Keratinocyte (primary cell): ENCODE results near the gene UPF3B. TPM values are rescaled to one million over a fixed set of nuclear protein-coding genes. Genes with fewer than 3 reads are reported as not detected.

Source experiments
- DNase-seq: peaks from one replicate; pipeline ENCODE4 v3.0.0-alpha.2; 2011; ENCODE audit warnings: low read depth, missing footprints, low spot score
- FAIRE-seq: peaks from 2 replicates; lab custom pipeline; 2011; peaks lifted over from hg19 to GRCh38; lab: Jason Lieb, UNC
- H2AFZ ChIP-seq: 2 replicates; pipeline ENCODE4 v1.6.0; 2012; ENCODE audit warnings: low read length, control low read depth, inconsistent platforms; ENCODE audit not compliant: control insufficient read depth
- H3K27ac ChIP-seq: 2 replicates; pipeline ENCODE4 v1.5.1; 2011; ENCODE audit warnings: low read length; ENCODE audit not compliant: control insufficient read depth, insufficient read depth
- H3K27me3 ChIP-seq: 3 replicates; pipeline ENCODE4 v1.6.0; 2011; ENCODE audit warnings: low read length; ENCODE audit not compliant: control insufficient read depth, insufficient read depth; ENCODE audit errors: extremely low read depth
- H3K36me3 ChIP-seq, 2 experiments: 2 replicates in 1 of 2; 3 replicates in 1 of 2; pipeline ENCODE4 v1.5.1; 2011; ENCODE audit warnings: low read length in 2 of 2, mild to moderate bottlenecking in 1 of 2; ENCODE audit not compliant: control insufficient read depth in 2 of 2, insufficient read depth in 2 of 2; ENCODE audit errors: extremely low read depth in 1 of 2
- H3K4me1 ChIP-seq: 3 replicates; pipeline ENCODE4 v1.5.1; 2011; ENCODE audit warnings: low read length; ENCODE audit not compliant: control insufficient read depth, insufficient read depth; ENCODE audit errors: extremely low read depth
- H3K4me2 ChIP-seq: 3 replicates; pipeline ENCODE4 v1.6.0; 2011; ENCODE audit warnings: low read depth, low read length; ENCODE audit not compliant: control insufficient read depth, insufficient read depth; ENCODE audit errors: extremely low read depth
- H3K4me3 ChIP-seq, 3 experiments: fragments of 200-600 bp in 1 of 3; sonication (generic) in 1 of 3; 2 replicates in 2 of 3; 3 replicates in 1 of 3; pipeline ENCODE4 v1.5.1; 2011 to 2016; ENCODE audit warnings: low read length in 3 of 3, mild to moderate bottlenecking in 3 of 3, control low read depth in 2 of 3, inconsistent platforms in 1 of 3, low read depth in 1 of 3, mixed read lengths in 1 of 3, mixed run types in 1 of 3, moderate library complexity in 1 of 3; ENCODE audit not compliant: control insufficient read depth in 2 of 3, insufficient read depth in 2 of 3; ENCODE audit errors: extremely low read depth in 1 of 3
- H3K79me2 ChIP-seq: 2 replicates; pipeline ENCODE4 v1.6.0; 2012; ENCODE audit warnings: low read length; ENCODE audit not compliant: control insufficient read depth, insufficient read depth
- H3K9ac ChIP-seq: 3 replicates; pipeline ENCODE4 v1.6.0; 2011; ENCODE audit warnings: low read length; ENCODE audit not compliant: control insufficient read depth, insufficient read depth; ENCODE audit errors: extremely low read depth
- H3K9me1 ChIP-seq: 3 replicates; pipeline ENCODE4 v1.6.0; 2011; ENCODE audit warnings: low read length; ENCODE audit not compliant: control insufficient read depth, insufficient read depth; ENCODE audit errors: extremely low read depth
- H3K9me3 ChIP-seq: 2 replicates; pipeline ENCODE4 v1.5.1; 2012; ENCODE audit warnings: low read depth, low read length; ENCODE audit not compliant: control insufficient read depth
- H4K20me1 ChIP-seq: 3 replicates; pipeline ENCODE4 v1.6.0; 2011; ENCODE audit warnings: low read length; ENCODE audit not compliant: control insufficient read depth, insufficient read depth; ENCODE audit errors: extremely low read depth
- EZH2 ChIP-seq: IDR thresholded peaks from one replicate; pipeline ENCODE4 v1.6.1; 2012; ENCODE audit warnings: inconsistent platforms, mild to moderate bottlenecking, low read length, moderate library complexity
- dilution Hi-C: fragments of 300-500 bp; cut with MboI; formaldehyde crosslinking; loops from one replicate; pipeline ENCODE4 v1.7.0; 2020; ENCODE audit warnings: low sequenced_read_pairs; ENCODE audit not compliant: extremely low pct_ligation_motif_present
- polyA plus RNA-seq, 5 experiments: library from polyadenylated mRNA; depleted of rRNA in 3 of 5; stranded (reverse) in 3 of 5; stranded (forward) in 1 of 5; unstranded in 1 of 5; fragments of >200 nt; gene quantifications; 1 replicate in 1 of 5; 2 replicates in 3 of 5; 3 replicates in 1 of 5; pipeline versions ENCODE4 v1.2.1 to v1.2.3, GENCODE V29; 2011 to 2012; ENCODE audit warnings: missing spikeins in 2 of 5, low read depth in 1 of 5, low replicate concordance in 1 of 5
- TF ChIP-seq, protein P1 (sequence below), 3 experiments: IDR thresholded peaks in 1 of 3; conservative IDR thresholded peaks in 1 of 3; optimal IDR thresholded peaks in 1 of 3; 2 replicates in 2 of 3; 3 replicates in 1 of 3; pipeline versions ENCODE3 to v1.5.1; 2011; ENCODE audit warnings: low read length in 3 of 3, mild to moderate bottlenecking in 3 of 3, moderate library complexity in 2 of 3, control low read depth in 1 of 3, inconsistent platforms in 1 of 3; ENCODE audit not compliant: insufficient read depth in 2 of 3; ENCODE audit errors: extremely low read depth in 1 of 3

Gene UPF3B
- polyA plus RNA-seq, 1 donor (not counting 4 experiments of a cell fraction or from before 2014, with no cell fraction given), result 9.5 TPM

DNA sequence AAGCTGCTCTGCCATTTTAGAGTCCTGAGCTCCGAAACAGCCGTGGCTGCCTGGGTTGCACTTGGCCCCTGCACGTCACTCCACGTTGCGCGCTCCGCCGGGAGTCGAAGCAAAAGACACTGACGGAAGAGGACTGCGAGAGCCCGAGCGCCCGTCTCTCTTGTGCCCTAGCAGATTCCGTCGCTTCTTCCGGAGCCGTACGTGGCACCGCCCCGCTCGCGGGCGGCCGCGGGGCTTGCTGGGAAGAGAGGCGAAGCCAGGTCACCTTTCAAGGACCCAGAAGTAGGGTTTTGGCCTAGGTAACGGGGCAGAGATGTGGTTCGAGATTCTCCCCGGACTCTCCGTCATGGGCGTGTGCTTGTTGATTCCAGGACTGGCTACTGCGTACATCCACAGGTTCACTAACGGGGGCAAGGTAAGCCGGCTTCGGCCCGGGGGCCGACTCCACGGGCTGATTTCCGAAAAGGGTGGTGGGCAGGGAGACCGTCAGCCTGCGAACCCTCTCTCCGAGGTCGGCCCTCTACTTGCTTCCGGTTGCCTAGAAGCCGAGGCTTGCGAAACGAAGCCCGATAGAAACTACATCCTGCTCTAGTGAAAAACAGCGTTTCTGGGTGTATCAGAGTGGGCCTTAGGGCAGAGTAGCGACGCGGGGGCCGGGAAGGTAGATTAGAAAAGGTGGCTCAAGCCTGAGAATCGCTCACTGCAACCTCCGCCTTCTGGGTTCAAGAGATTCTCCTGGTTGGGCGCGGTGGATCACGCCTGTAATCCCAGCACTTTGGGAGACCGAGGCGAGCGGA is 19.0 kb upstream of the UPF3B start, which contains the start of the genes NDUFA1 and RNF113A:
Gene NDUFA1 (plus strand): TSS at position 234 of the 797 bp plus-strand sequence. CDS start 80 bp downstream, at position 314.
Gene RNF113A (minus strand): TSS at position 135 of the 797 bp plus-strand sequence. CDS start 120 bp downstream, at position 15.
- no peak for DNase-seq
- dilution Hi-C loops, result no loop called here
- H3K9ac ChIP-seq, result peak within 1 kb of the TSS; percentile 92

DNA sequence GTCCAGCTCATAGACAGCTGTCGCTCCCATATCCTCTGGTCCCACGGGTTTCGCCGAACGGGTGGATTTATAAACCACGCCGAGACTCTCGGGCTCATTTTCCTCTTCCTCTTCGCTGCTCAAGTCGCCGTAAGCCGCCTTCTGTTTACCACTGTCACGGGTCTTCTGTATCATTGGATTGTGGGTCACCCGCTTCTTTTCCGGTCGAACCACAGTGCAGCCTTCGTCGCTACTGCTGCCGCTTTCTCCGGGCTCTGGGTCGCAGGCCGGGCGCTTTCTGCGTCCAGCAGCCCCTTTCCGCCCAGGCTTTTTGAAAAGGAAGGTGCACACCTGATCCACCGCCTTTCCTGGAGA is 18.5 kb upstream of the UPF3B start:
- Histone ChIP-seq H3K79me2 (peaks cover 29% of the 10 kb centered on the region), H3K9ac (peak overlapping the region; percentile 92), H3K36me3 (no peaks in the 10 kb centered on the region), H4K20me1 (no peaks in the 10 kb centered on the region), H3K4me2 (peak overlapping the region; percentile 74), H2AFZ (peak overlapping the region; percentile 27), H3K9me3 (no peaks in the 10 kb centered on the region), H3K9me1 (no peaks in the 10 kb centered on the region), H3K27ac (peak overlapping the region; percentile 90), H3K27me3 (no peaks in the 10 kb centered on the region), H3K4me1 (no peaks in the 10 kb centered on the region), H3K4me3 (peak overlapping the region; percentile 51 to 66 (median 59))
- FAIRE-seq, result no peak
- dilution Hi-C loops, result no loop called here
- DNase-seq, result no peak
- TF ChIP-seq, protein P1, sequence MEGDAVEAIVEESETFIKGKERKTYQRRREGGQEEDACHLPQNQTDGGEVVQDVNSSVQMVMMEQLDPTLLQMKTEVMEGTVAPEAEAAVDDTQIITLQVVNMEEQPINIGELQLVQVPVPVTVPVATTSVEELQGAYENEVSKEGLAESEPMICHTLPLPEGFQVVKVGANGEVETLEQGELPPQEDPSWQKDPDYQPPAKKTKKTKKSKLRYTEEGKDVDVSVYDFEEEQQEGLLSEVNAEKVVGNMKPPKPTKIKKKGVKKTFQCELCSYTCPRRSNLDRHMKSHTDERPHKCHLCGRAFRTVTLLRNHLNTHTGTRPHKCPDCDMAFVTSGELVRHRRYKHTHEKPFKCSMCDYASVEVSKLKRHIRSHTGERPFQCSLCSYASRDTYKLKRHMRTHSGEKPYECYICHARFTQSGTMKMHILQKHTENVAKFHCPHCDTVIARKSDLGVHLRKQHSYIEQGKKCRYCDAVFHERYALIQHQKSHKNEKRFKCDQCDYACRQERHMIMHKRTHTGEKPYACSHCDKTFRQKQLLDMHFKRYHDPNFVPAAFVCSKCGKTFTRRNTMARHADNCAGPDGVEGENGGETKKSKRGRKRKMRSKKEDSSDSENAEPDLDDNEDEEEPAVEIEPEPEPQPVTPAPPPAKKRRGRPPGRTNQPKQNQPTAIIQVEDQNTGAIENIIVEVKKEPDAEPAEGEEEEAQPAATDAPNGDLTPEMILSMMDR (optimal IDR thresholded peaks at IDR 0.05 in 1 of 3, IDR thresholded peaks at IDR 0.05 in 1 of 3, conservative IDR thresholded peaks at IDR 0.05 in 1 of 3; ENCODE audit: extremely low read depth in 1 of 3, insufficient read depth in 2 of 3, low read length in 3 of 3), result no peak
- no peak for TF ChIP-seq EZH2

More for the DNA sequence above, 19.0 kb upstream of the UPF3B start, which contains the start of the genes NDUFA1 and RNF113A:
- H3K4me1 ChIP-seq, result no peaks in the 10 kb centered on the region
- H3K9me3 ChIP-seq, result no peaks in the 10 kb centered on the region
- H3K79me2 ChIP-seq, result peaks cover 29% of the 10 kb centered on the region
- H2AFZ ChIP-seq, result peak within 1 kb of the TSS; percentile 83
- peak within 1 kb of the TSS; percentile 90 for H3K27ac ChIP-seq
- no peaks in the 10 kb centered on the region for H3K9me1 ChIP-seq
- peak within 1 kb of the TSS; percentile 51 to 66 (median 63) for H3K4me3 ChIP-seq
- H3K27me3 ChIP-seq, result no peaks in the 10 kb centered on the region
- H3K4me2 ChIP-seq, result peak within 1 kb of the TSS; percentile 74
- TF ChIP-seq, protein P1 (optimal IDR thresholded peaks at IDR 0.05 in 1 of 3, IDR thresholded peaks at IDR 0.05 in 1 of 3, conservative IDR thresholded peaks at IDR 0.05 in 1 of 3; ENCODE audit: extremely low read depth in 1 of 3, insufficient read depth in 2 of 3, low read length in 3 of 3), result no peak
- no peak for TF ChIP-seq EZH2
- no peaks in the 10 kb centered on the region for H3K36me3 ChIP-seq
- no peaks in the 10 kb centered on the region for H4K20me1 ChIP-seq
- FAIRE-seq, result peak; percentile 32
